ENCODE results near the gene BABAM2. TPM values are rescaled to one million over a fixed set of nuclear protein-coding genes. Genes with fewer than 3 reads are reported as not detected.

The BABAM2 gene
- total and polyA plus RNA-seq, 3 experiments from 2014 or later: 59.4 to 66.7 (median 65.6) TPM

GRCh38 chr2:28359222-28360057, 468.9 kb downstream of the BABAM2 start:
- H3K36me3 ChIP-seq (ENCODE audit: insufficient read depth, low read length): no peaks in the 10 kb centered on the region
- DNase-seq: peak; percentile 70 to 94 (median 82)
- POLR2A ChIA-PET: interaction anchor here (0.7 to 1.5 kb wide), 2 partner anchors 32 to 90 kb away, joined by 3 to 4 read pairs; no protein-coding TSS in a partner anchor
- peaks cover 67% of the 10 kb centered on the region for H3K4me1 ChIP-seq (ENCODE audit: insufficient read depth, low read length)
- Mint-ChIP-seq H3K9me3 (peaks cover 0 to 2% (median 0%) of the 10 kb centered on the region in 5 donors), H3K27me3 (peaks cover 0 to 5% of the 10 kb centered on the region in 2 donors), H3K36me3 (no peaks in the 10 kb centered on the region), H3K4me3 (peak overlapping the region; percentile 68 to 93 (median 75)), H3K4me1 (peaks cover 57 to 72% (median 59%) of the 10 kb centered on the region in 3 donors), H3K27ac (peak overlapping the region; percentile 92 to 100 (median 98))
- H3K4me3 ChIP-seq (ENCODE audit: low read length): peak overlapping the region; percentile 25
- CTCF ChIA-PET: interaction anchor here (1.1 kb wide), 1 partner anchor 9 kb away, joined by 3 read pairs; no protein-coding TSS in a partner anchor
- H3K9me3 ChIP-seq (ENCODE audit: low read length): no peaks in the 10 kb centered on the region
- H3K27ac ChIP-seq (ENCODE audit: low read depth, low read length): peak overlapping the region; percentile 67
- H3K27me3 ChIP-seq (ENCODE audit: insufficient read depth, low read length, poor library complexity, severe bottlenecking): no peaks in the 10 kb centered on the region

- Mint-ChIP-seq H3K4me1 (peaks cover 65 to 80% (median 67%) of the 10 kb centered on the region in 3 donors), H3K27me3 (peaks cover 0 to 5% of the 10 kb centered on the region in 2 donors), H3K9me3 (peaks cover 0 to 2% (median 0%) of the 10 kb centered on the region in 5 donors), H3K27ac (peak overlapping the region; percentile 92 to 100 (median 98)), H3K36me3 (no peaks in the 10 kb centered on the region), H3K4me3 (peak overlapping the region in 5 of 7 donors; percentile 67 to 93 (median 80))
- Histone ChIP-seq H3K36me3 (ENCODE audit: insufficient read depth, low read length) (no peaks in the 10 kb centered on the region), H3K4me3 (ENCODE audit: low read length) (peak overlapping the region; percentile 25), H3K27ac (ENCODE audit: low read depth, low read length) (peak overlapping the region; percentile 67), H3K4me1 (ENCODE audit: insufficient read depth, low read length) (peaks cover 74% of the 10 kb centered on the region), H3K27me3 (ENCODE audit: insufficient read depth, low read length, poor library complexity, severe bottlenecking) (no peaks in the 10 kb centered on the region), H3K9me3 (ENCODE audit: low read length) (no peaks in the 10 kb centered on the region)
- peak in 1 of 5 donors; percentile 21 for DNase-seq
- ChIA-PET CTCF (interaction anchor here (1.1 to 2.3 kb wide), 2 partner anchors 9 to 10 kb away, joined by 3 to 5 read pairs; no protein-coding TSS in a partner anchor), POLR2A (interaction anchor here (0.7 to 1.5 kb wide), 2 partner anchors 31 to 90 kb away, joined by 3 to 4 read pairs; no protein-coding TSS in a partner anchor)
These were observed 469.7 kb downstream of the BABAM2 start for GRCh38 chr2:28360058-28360717.

- peak overlapping the region; percentile 67 for H3K27ac ChIP-seq (ENCODE audit: low read depth, low read length)
- ChIA-PET POLR2A (interaction anchor here (1.5 kb wide), 1 partner anchor 30 kb away, joined by 4 read pairs; no protein-coding TSS in a partner anchor), CTCF (interaction anchor here (1.1 to 2.3 kb wide), 2 partner anchors 8 to 10 kb away, joined by 3 to 5 read pairs; no protein-coding TSS in a partner anchor)
- no peaks in the 10 kb centered on the region for H3K27me3 ChIP-seq (ENCODE audit: insufficient read depth, low read length, poor library complexity, severe bottlenecking)
- Mint-ChIP-seq H3K27me3 (peaks cover 0 to 5% of the 10 kb centered on the region in 2 donors), H3K4me1 (peaks cover 70 to 84% (median 72%) of the 10 kb centered on the region in 3 donors), H3K4me3 (peak overlapping the region in 4 of 7 donors; percentile 41 to 72 (median 56)), H3K9me3 (peaks cover 0 to 2% (median 0%) of the 10 kb centered on the region in 5 donors), H3K36me3 (no peaks in the 10 kb centered on the region), H3K27ac (peak overlapping the region in 7 of 8 donors; percentile 92 to 100 (median 99))
- H3K36me3 ChIP-seq (ENCODE audit: insufficient read depth, low read length): no peaks in the 10 kb centered on the region
- H3K4me1 ChIP-seq (ENCODE audit: insufficient read depth, low read length): peaks cover 78% of the 10 kb centered on the region
- H3K4me3 ChIP-seq (ENCODE audit: low read length): no peak overlapping the region
- no peaks in the 10 kb centered on the region for H3K9me3 ChIP-seq (ENCODE audit: low read length)
- DNase-seq: no peak
These were observed 470.3 kb downstream of the BABAM2 start for GRCh38 chr2:28360718-28361293.

- Histone ChIP-seq H3K4me1 (ENCODE audit: insufficient read depth, low read length) (peaks cover 80% of the 10 kb centered on the region), H3K27ac (ENCODE audit: low read depth, low read length) (no peak overlapping the region), H3K4me3 (ENCODE audit: low read length) (no peak overlapping the region), H3K9me3 (ENCODE audit: low read length) (no peaks in the 10 kb centered on the region), H3K36me3 (ENCODE audit: insufficient read depth, low read length) (no peaks in the 10 kb centered on the region), H3K27me3 (ENCODE audit: insufficient read depth, low read length, poor library complexity, severe bottlenecking) (no peaks in the 10 kb centered on the region)
- H3K27ac Mint-ChIP-seq: peak overlapping the region in 7 of 8 donors; percentile 73 to 100 (median 92)
- CTCF ChIA-PET: interaction anchor here (2.3 kb wide), 1 partner anchor 7 kb away, joined by 5 read pairs; no protein-coding TSS in a partner anchor
- POLR2A ChIA-PET: interaction anchor here (0.9 kb wide), 1 partner anchor 29 kb away, joined by 4 read pairs; no protein-coding TSS in a partner anchor
- no peaks in the 10 kb centered on the region for H3K36me3 Mint-ChIP-seq
- peaks cover 0 to 5% of the 10 kb centered on the region in 2 donors for H3K27me3 Mint-ChIP-seq
- no peak for DNase-seq
- peaks cover 75 to 86% (median 80%) of the 10 kb centered on the region in 3 donors for H3K4me1 Mint-ChIP-seq
- H3K4me3 Mint-ChIP-seq: peak overlapping the region in 2 of 7 donors; percentile 39 to 52
- H3K9me3 Mint-ChIP-seq: peaks cover 0 to 2% (median 0%) of the 10 kb centered on the region in 5 donors
These were observed 471.6 kb downstream of the BABAM2 start for GRCh38 chr2:28361991-28362710.

GRCh38 chr2:28362991-28363521, 472.5 kb downstream of the BABAM2 start:
- ChIA-PET POLR2A (no interaction called here), CTCF (no interaction called here)
- no peak for DNase-seq
- peak overlapping the region in 6 of 8 donors; percentile 29 to 79 (median 66) for H3K27ac Mint-ChIP-seq
- H3K27me3 ChIP-seq (ENCODE audit: insufficient read depth, low read length, poor library complexity, severe bottlenecking): no peaks in the 10 kb centered on the region
- H3K36me3 ChIP-seq (ENCODE audit: insufficient read depth, low read length): no peaks in the 10 kb centered on the region
- peaks cover 0 to 5% of the 10 kb centered on the region in 2 donors for H3K27me3 Mint-ChIP-seq
- no peaks in the 10 kb centered on the region for H3K36me3 Mint-ChIP-seq
- H3K4me1 ChIP-seq (ENCODE audit: insufficient read depth, low read length): peaks cover 89% of the 10 kb centered on the region
- no peak overlapping the region for H3K27ac ChIP-seq (ENCODE audit: low read depth, low read length)
- no peaks in the 10 kb centered on the region for H3K9me3 ChIP-seq (ENCODE audit: low read length)
- H3K4me3 Mint-ChIP-seq: no peak overlapping the region
- no peak overlapping the region for H3K4me3 ChIP-seq (ENCODE audit: low read length)
- peaks cover 0 to 2% (median 0%) of the 10 kb centered on the region in 5 donors for H3K9me3 Mint-ChIP-seq
- H3K4me1 Mint-ChIP-seq: peaks cover 80 to 90% (median 83%) of the 10 kb centered on the region in 3 donors

GRCh38 chr2:28363686-28364280, 473.3 kb downstream of the BABAM2 start:
- Histone ChIP-seq H3K36me3 (ENCODE audit: insufficient read depth, low read length) (no peaks in the 10 kb centered on the region), H3K27me3 (ENCODE audit: insufficient read depth, low read length, poor library complexity, severe bottlenecking) (no peaks in the 10 kb centered on the region), H3K9me3 (ENCODE audit: low read length) (no peaks in the 10 kb centered on the region), H3K27ac (ENCODE audit: low read depth, low read length) (no peak overlapping the region), H3K4me3 (ENCODE audit: low read length) (no peak overlapping the region), H3K4me1 (ENCODE audit: insufficient read depth, low read length) (peaks cover 83% of the 10 kb centered on the region)
- ChIA-PET POLR2A (no interaction called here), CTCF (no interaction called here)
- peak overlapping the region in 7 of 8 donors; percentile 72 to 88 (median 82) for H3K27ac Mint-ChIP-seq
- DNase-seq: no peak
- H3K4me3 Mint-ChIP-seq: peak overlapping the region in 3 of 7 donors; percentile 38 to 57 (median 39)
- H3K4me1 Mint-ChIP-seq: peaks cover 78 to 88% (median 82%) of the 10 kb centered on the region in 3 donors
- H3K27me3 Mint-ChIP-seq: peaks cover 0 to 5% of the 10 kb centered on the region in 2 donors
- H3K9me3 Mint-ChIP-seq: peaks cover 0 to 2% (median 0%) of the 10 kb centered on the region in 5 donors
- no peaks in the 10 kb centered on the region for H3K36me3 Mint-ChIP-seq

Data from CD8-positive, alpha-beta memory T cell (primary cell).